ENCODE measurements around the gene HSD3B2.

HSD3B2 gene

GRCh38 chr1:119404736-119405135, 10.2 kb upstream of the HSD3B2 start:
- DNase-seq (ENCODE audit: insufficient read length) (no peak), FAIRE-seq (no peak)
- TF ChIP-seq POLR2A (IDR thresholded peaks at IDR 0.05; ENCODE audit: low read depth, low read length): no peak
- TF ChIP-seq TAF1 (IDR thresholded peaks at IDR 0.05; ENCODE audit: borderline replicate concordance, low read depth, low read length): no peak
- no peak for TF ChIP-seq POLR2AphosphoS5 (IDR thresholded peaks at IDR 0.05; ENCODE audit: low read depth, low read length)

GRCh38 chr1:119409731-119410130, 5.2 kb upstream of the HSD3B2 start:
- no peak for DNase-seq (ENCODE audit: insufficient read length)
- TF ChIP-seq POLR2AphosphoS5 (IDR thresholded peaks at IDR 0.05; ENCODE audit: low read depth, low read length) (no peak), TAF1 (IDR thresholded peaks at IDR 0.05; ENCODE audit: borderline replicate concordance, low read depth, low read length) (no peak), POLR2A (IDR thresholded peaks at IDR 0.05; ENCODE audit: low read depth, low read length) (no peak)
- no peak for FAIRE-seq

GRCh38 chr1:119410961-119411360, 4.0 kb upstream of the HSD3B2 start:
- DNase-seq (ENCODE audit: insufficient read length) (no peak), FAIRE-seq (no peak)
- TF ChIP-seq POLR2A (IDR thresholded peaks at IDR 0.05; ENCODE audit: low read depth, low read length) (no peak), POLR2AphosphoS5 (IDR thresholded peaks at IDR 0.05; ENCODE audit: low read depth, low read length) (no peak), TAF1 (IDR thresholded peaks at IDR 0.05; ENCODE audit: borderline replicate concordance, low read depth, low read length) (no peak)

- TF ChIP-seq POLR2A (IDR thresholded peaks at IDR 0.05; ENCODE audit: low read depth, low read length) (no peak), TAF1 (IDR thresholded peaks at IDR 0.05; ENCODE audit: borderline replicate concordance, low read depth, low read length) (no peak), POLR2AphosphoS5 (IDR thresholded peaks at IDR 0.05; ENCODE audit: low read depth, low read length) (no peak)
- DNase-seq (ENCODE audit: insufficient read length) (no peak), FAIRE-seq (no peak)
Observed at GRCh38 chr1:119416006-119416640, 1.2 kb downstream of the HSD3B2 start.

GRCh38 chr1:119419109-119419508, 4.2 kb downstream of the HSD3B2 start:
- no peak for FAIRE-seq
- TF ChIP-seq POLR2AphosphoS5 (IDR thresholded peaks at IDR 0.05; ENCODE audit: low read depth, low read length): no peak
- no peak for TF ChIP-seq TAF1 (IDR thresholded peaks at IDR 0.05; ENCODE audit: borderline replicate concordance, low read depth, low read length)
- no peak for TF ChIP-seq POLR2A (IDR thresholded peaks at IDR 0.05; ENCODE audit: low read depth, low read length)
- no peak for DNase-seq (ENCODE audit: insufficient read length)

- FAIRE-seq (no peak), DNase-seq (ENCODE audit: insufficient read length) (no peak)
- TF ChIP-seq POLR2A (IDR thresholded peaks at IDR 0.05; ENCODE audit: low read depth, low read length): no peak
- TF ChIP-seq TAF1 (IDR thresholded peaks at IDR 0.05; ENCODE audit: borderline replicate concordance, low read depth, low read length): no peak
- TF ChIP-seq POLR2AphosphoS5 (IDR thresholded peaks at IDR 0.05; ENCODE audit: low read depth, low read length): no peak
Observed at GRCh38 chr1:119420638-119421037, 5.7 kb downstream of the HSD3B2 start.

- no peak for FAIRE-seq
- no peak for DNase-seq (ENCODE audit: insufficient read length)
- TF ChIP-seq POLR2A (IDR thresholded peaks at IDR 0.05; ENCODE audit: low read depth, low read length): no peak
- no peak for TF ChIP-seq POLR2AphosphoS5 (IDR thresholded peaks at IDR 0.05; ENCODE audit: low read depth, low read length)
- TF ChIP-seq TAF1 (IDR thresholded peaks at IDR 0.05; ENCODE audit: borderline replicate concordance, low read depth, low read length): no peak
Observed at GRCh38 chr1:119422631-119423030, 7.7 kb downstream of the HSD3B2 start.

- FAIRE-seq: no peak
- TF ChIP-seq POLR2AphosphoS5 (IDR thresholded peaks at IDR 0.05; ENCODE audit: low read depth, low read length) (no peak), POLR2A (IDR thresholded peaks at IDR 0.05; ENCODE audit: low read depth, low read length) (no peak), TAF1 (IDR thresholded peaks at IDR 0.05; ENCODE audit: borderline replicate concordance, low read depth, low read length) (no peak)
- DNase-seq (ENCODE audit: insufficient read length): no peak
Observed at GRCh38 chr1:119428991-119429390, 14.0 kb downstream of the HSD3B2 start.

GRCh38 chr1:119429687-119430086, 14.7 kb downstream of the HSD3B2 start:
- TF ChIP-seq TAF1 (IDR thresholded peaks at IDR 0.05; ENCODE audit: borderline replicate concordance, low read depth, low read length) (no peak), POLR2A (IDR thresholded peaks at IDR 0.05; ENCODE audit: low read depth, low read length) (no peak), POLR2AphosphoS5 (IDR thresholded peaks at IDR 0.05; ENCODE audit: low read depth, low read length) (no peak)
- FAIRE-seq (no peak), DNase-seq (ENCODE audit: insufficient read length) (no peak)

- no peak for FAIRE-seq
- TF ChIP-seq POLR2A (IDR thresholded peaks at IDR 0.05; ENCODE audit: low read depth, low read length) (no peak), POLR2AphosphoS5 (IDR thresholded peaks at IDR 0.05; ENCODE audit: low read depth, low read length) (no peak), TAF1 (IDR thresholded peaks at IDR 0.05; ENCODE audit: borderline replicate concordance, low read depth, low read length) (no peak)
Observed at GRCh38 chr1:119430486-119430885, 15.5 kb downstream of the HSD3B2 start.

GRCh38 chr1:119431836-119432235, 16.9 kb downstream of the HSD3B2 start:
- FAIRE-seq: no peak
- no peak for TF ChIP-seq POLR2AphosphoS5 (IDR thresholded peaks at IDR 0.05; ENCODE audit: low read depth, low read length)
- no peak for DNase-seq (ENCODE audit: insufficient read length)

More at GRCh38 chr1:119430486-119430885, 15.5 kb downstream of the HSD3B2 start:
- DNase-seq (ENCODE audit: insufficient read length): no peak

- DNase-seq (ENCODE audit: insufficient read length): no peak
- no peak for FAIRE-seq
Observed at GRCh38 chr1:119435052-119435451, 20.1 kb downstream of the HSD3B2 start.

More at GRCh38 chr1:119435052-119435451, 20.1 kb downstream of the HSD3B2 start:
- TF ChIP-seq TAF1 (IDR thresholded peaks at IDR 0.05; ENCODE audit: borderline replicate concordance, low read depth, low read length): no peak
- TF ChIP-seq POLR2AphosphoS5 (IDR thresholded peaks at IDR 0.05; ENCODE audit: low read depth, low read length): no peak
- TF ChIP-seq POLR2A (IDR thresholded peaks at IDR 0.05; ENCODE audit: low read depth, low read length): no peak

Measured in GM12892 (cell line).